ENCODE data around the gene BRD1.

The BRD1 gene

GRCh38 chr22:49791682-49792081, 36.0 kb downstream of the BRD1 start:
- H3K9me2 ChIP-seq (replicated peaks; ENCODE audit: control insufficient read depth, low read length) = no peaks in the 10 kb centered on the region
- TF ChIP-seq CTCF (IDR thresholded peaks at IDR 0.05; ENCODE audit: low read depth, low read length, poor library complexity, severe bottlenecking) (no peak), EZH2phosphoT487 (IDR thresholded peaks at IDR 0.05; ENCODE audit: borderline replicate concordance, low read length) (no peak)
- H3K4me2 ChIP-seq (ENCODE audit: low read length) = no peak overlapping the region
- H3K9me3 ChIP-seq (ENCODE audit: control insufficient read depth, insufficient read depth, low read length) = no peaks in the 10 kb centered on the region
- H3K4me3 ChIP-seq (ENCODE audit: low read length) = no peak overlapping the region
- peaks cover 3% of the 10 kb centered on the region for H4K20me1 ChIP-seq (ENCODE audit: control insufficient read depth, insufficient read depth, low read depth, low read length)
- H3K27ac ChIP-seq (ENCODE audit: low read depth, low read length) = no peak overlapping the region
- no peaks in the 10 kb centered on the region for H3K27me3 ChIP-seq (ENCODE audit: control insufficient read depth, low read length)
- no peaks in the 10 kb centered on the region for H3K4me1 ChIP-seq (ENCODE audit: control insufficient read depth, low read length)
- no peaks in the 10 kb centered on the region; the same call in 1 of the 2 replicates for H3F3A ChIP-seq (ENCODE audit: control insufficient read depth, insufficient read depth)
- peaks cover 94% of the 10 kb centered on the region for H3K36me3 ChIP-seq (ENCODE audit: control insufficient read depth, low read length)
- peaks cover 86% of the 10 kb centered on the region for H3K79me2 ChIP-seq (ENCODE audit: control insufficient read depth, low read length)

- Histone ChIP-seq H3K27ac (ENCODE audit: low read depth, low read length) (no peak overlapping the region), H3K9me3 (ENCODE audit: control insufficient read depth, insufficient read depth, low read length) (no peaks in the 10 kb centered on the region), H3K4me1 (ENCODE audit: control insufficient read depth, low read length) (no peaks in the 10 kb centered on the region), H3K4me2 (ENCODE audit: low read length) (no peak overlapping the region), H3K79me2 (ENCODE audit: control insufficient read depth, low read length) (peaks cover 94% of the 10 kb centered on the region), H3K4me3 (ENCODE audit: low read length) (no peak overlapping the region), H3F3A (ENCODE audit: control insufficient read depth, insufficient read depth) (no peaks in the 10 kb centered on the region; the same call in 1 of the 2 replicates), H3K27me3 (ENCODE audit: control insufficient read depth, low read length) (no peaks in the 10 kb centered on the region), H3K36me3 (ENCODE audit: control insufficient read depth, low read length) (peaks cover 97% of the 10 kb centered on the region), H4K20me1 (ENCODE audit: control insufficient read depth, insufficient read depth, low read depth, low read length) (peaks cover 3% of the 10 kb centered on the region), H3K9me2 (replicated peaks; ENCODE audit: control insufficient read depth, low read length) (no peaks in the 10 kb centered on the region)
- no peak for TF ChIP-seq EZH2phosphoT487 (IDR thresholded peaks at IDR 0.05; ENCODE audit: borderline replicate concordance, low read length)
- no peak for TF ChIP-seq CTCF (IDR thresholded peaks at IDR 0.05; ENCODE audit: low read depth, low read length, poor library complexity, severe bottlenecking)
Measured at GRCh38 chr22:49790912-49791311, 36.8 kb downstream of the BRD1 start.

GRCh38 chr22:49789289-49790141, 38.2 kb downstream of the BRD1 start:
- no peaks in the 10 kb centered on the region for H3K9me2 ChIP-seq (replicated peaks; ENCODE audit: control insufficient read depth, low read length)
- peaks cover 94% of the 10 kb centered on the region for H3K79me2 ChIP-seq (ENCODE audit: control insufficient read depth, low read length)
- TF ChIP-seq CTCF (IDR thresholded peaks at IDR 0.05; ENCODE audit: low read depth, low read length, poor library complexity, severe bottlenecking) = no peak
- no peak for TF ChIP-seq EZH2phosphoT487 (IDR thresholded peaks at IDR 0.05; ENCODE audit: borderline replicate concordance, low read length)
- H3K9me3 ChIP-seq (ENCODE audit: control insufficient read depth, insufficient read depth, low read length) = no peaks in the 10 kb centered on the region
- no peaks in the 10 kb centered on the region for H3K4me1 ChIP-seq (ENCODE audit: control insufficient read depth, low read length)
- no peaks in the 10 kb centered on the region for H3F3A ChIP-seq (ENCODE audit: control insufficient read depth, insufficient read depth)
- no peaks in the 10 kb centered on the region for H3K27me3 ChIP-seq (ENCODE audit: control insufficient read depth, low read length)
- H4K20me1 ChIP-seq (ENCODE audit: control insufficient read depth, insufficient read depth, low read depth, low read length) = peaks cover 3% of the 10 kb centered on the region
- peaks cover 91% of the 10 kb centered on the region for H3K36me3 ChIP-seq (ENCODE audit: control insufficient read depth, low read length)
- no peak overlapping the region for H3K27ac ChIP-seq (ENCODE audit: low read depth, low read length)
- no peak overlapping the region for H3K4me2 ChIP-seq (ENCODE audit: low read length)
- H3K4me3 ChIP-seq (ENCODE audit: low read length) = no peak overlapping the region

Measured in DOHH2 (cell line).